ENCODE data around the gene CD52.

Gene CD52

GRCh38 chr1:26317612-26318337 lies at the start of gene CD52:
Gene CD52, plus strand, starts transcription at chr1:26317958. Its CDS starts 60 bp downstream, at chr1:26318018.
- peak within 1 kb of the TSS; percentile 27 to 48 (median 34) for H3K4me3 ChIP-seq
- peak within 1 kb of the TSS in 18 of 21 experiments; percentile 18 to 93 (median 74) for H3K27ac ChIP-seq

- no peak overlapping the region for H3K27ac ChIP-seq
- no peak overlapping the region for H3K4me3 ChIP-seq
These were observed 49.2 kb upstream of the CD52 start for GRCh38 chr1:26268290-26269197.

- Histone ChIP-seq H3K27ac (no peak overlapping the region), H3K4me3 (no peak overlapping the region)
These were observed 48.6 kb upstream of the CD52 start for GRCh38 chr1:26269198-26269550.

DNA sequence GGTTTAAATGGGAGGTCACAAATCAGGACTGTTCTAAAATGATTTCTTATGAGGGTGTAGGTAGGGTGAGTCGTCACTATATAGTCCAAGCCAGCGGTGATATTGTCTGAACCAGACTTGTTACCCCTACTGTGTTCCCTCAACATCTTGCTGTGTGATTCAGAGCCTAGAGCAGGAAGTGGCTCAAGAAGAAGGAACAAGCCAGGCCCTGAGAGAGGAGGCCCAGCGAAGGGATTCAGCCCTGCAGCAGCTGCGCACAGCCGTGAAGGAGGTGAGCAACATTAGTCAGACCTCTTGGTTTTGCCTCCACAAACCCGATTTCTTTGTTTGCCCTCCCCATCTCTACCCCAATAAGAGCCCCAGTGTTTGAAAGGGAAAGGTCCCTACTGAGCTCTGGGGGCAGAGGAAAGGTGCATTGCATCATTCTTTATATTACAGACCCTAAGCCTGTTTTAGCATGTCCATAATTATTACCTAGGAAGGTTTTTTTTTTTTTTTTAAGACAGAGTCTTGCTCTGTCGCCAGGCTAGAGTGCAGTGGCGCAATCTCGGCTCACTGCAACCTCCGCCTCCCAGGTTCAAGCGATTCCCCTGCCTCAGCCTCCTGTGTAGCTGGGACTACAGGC lies 42.8 kb upstream of the CD52 start:
- Histone ChIP-seq H3K4me3 (no peak overlapping the region), H3K27ac (peak overlapping the region in 20 of 21 experiments; percentile 80 to 98 (median 96))

- Histone ChIP-seq H3K4me3 (no peak overlapping the region), H3K27ac (peak overlapping the region; percentile 20 to 98 (median 96))
These were observed 42.0 kb upstream of the CD52 start for GRCh38 chr1:26275580-26276431.

GRCh38 chr1:26276432-26276838 lies 41.3 kb upstream of the CD52 start:
- Histone ChIP-seq H3K4me3 (no peak overlapping the region), H3K27ac (peak overlapping the region; percentile 61 to 98 (median 96))

GRCh38 chr1:26277261-26277661 lies 40.5 kb upstream of the CD52 start:
- H3K4me3 ChIP-seq, result no peak overlapping the region
- peak overlapping the region in 20 of 21 experiments; percentile 90 to 98 (median 96) for H3K27ac ChIP-seq

DNA sequence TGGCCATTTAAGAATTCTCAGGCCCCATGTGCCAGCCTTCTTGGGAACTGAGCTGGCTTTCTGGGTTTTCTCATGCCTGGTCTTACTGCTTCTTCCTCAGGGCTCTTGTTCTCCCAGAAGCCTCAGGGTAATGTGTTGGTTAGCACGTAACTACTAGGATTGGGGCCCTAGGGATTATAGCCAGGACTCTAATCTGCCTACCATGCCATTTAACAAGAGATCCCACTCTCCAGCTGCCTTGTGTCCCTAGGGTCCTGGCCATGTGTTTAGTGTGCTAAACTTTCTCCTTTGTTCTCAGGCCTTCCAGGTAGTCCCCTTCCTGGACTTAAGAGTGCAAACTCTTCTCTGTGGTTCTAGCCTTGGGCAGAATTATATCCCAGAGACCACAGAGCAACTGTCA lies 40.0 kb upstream of the CD52 start:
- H3K27ac ChIP-seq, result peak overlapping the region in 20 of 21 experiments; percentile 90 to 98 (median 96)
- no peak overlapping the region for H3K4me3 ChIP-seq

DNA sequence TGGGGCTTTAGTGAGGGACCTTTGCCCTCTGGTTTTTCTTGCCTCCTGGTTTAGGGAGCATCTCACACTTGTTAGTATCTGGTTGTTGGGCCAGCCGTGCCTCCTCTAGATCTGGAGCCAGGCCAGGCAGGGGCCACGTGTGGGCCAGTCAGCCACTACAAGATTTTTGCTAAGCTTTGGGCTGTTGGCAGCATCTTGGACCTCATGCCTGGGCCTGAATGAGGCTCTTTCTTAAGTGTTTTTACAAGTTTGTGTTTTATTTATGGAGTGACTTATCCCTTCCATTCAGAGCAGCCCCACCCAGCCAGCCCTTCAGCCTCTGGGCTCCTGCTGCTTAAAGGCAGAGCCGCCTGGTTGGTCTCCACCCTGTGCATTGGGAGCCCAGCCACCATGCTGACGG lies 39.5 kb upstream of the CD52 start:
- Histone ChIP-seq H3K27ac (peak overlapping the region in 20 of 21 experiments; percentile 90 to 98 (median 96)), H3K4me3 (peak overlapping the region in 1 of 7 experiments; percentile 75)

GRCh38 chr1:26278724-26279455 lies 38.9 kb upstream of the CD52 start:
- Histone ChIP-seq H3K27ac (peak overlapping the region; percentile 56 to 98 (median 96)), H3K4me3 (peak overlapping the region; percentile 61 to 96 (median 85))

DNA sequence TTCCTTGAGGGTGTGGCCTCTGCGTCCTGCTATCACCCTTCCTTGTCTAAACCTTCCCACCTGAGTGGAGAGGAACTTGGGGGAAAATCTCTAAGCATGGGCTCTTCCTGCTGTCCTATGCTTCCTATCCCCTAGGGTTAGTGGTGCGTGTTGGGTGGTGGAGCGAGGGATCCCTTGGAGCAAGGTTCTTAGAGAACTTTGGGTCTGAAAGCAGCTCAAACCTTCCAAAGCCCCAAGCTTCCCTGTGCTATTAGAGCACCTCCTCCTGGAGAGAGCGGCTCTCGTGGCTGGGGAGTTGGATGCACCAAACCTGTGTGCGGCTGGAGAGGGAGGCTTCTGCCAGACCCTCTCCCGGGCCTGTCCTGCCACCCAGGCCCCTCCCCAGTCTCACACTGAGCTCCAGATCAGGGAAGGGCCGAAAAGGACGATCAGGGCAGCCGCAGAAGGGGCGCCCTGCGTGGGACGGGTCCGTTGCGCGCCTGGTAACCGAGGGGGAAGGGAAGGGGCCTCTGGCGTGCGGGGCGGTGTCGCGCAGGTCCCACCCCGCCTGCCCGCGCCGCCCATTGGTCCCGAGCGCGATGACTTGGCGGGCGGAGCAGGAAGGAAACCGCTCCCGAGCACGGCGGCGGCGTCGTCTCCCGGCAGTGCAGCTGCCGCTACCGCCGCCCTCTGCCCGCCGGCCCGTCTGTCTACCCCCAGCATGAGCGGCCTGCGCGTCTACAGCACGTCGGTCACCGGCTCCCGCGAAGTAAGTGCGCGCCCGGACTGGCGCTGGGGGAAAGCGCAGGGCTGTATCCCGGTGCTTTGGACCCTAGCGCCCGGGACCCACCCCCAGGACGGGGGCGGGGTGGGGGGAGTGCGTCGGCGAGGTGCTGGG lies 38.1 kb upstream of the CD52 start, which contains the start of gene SH3BGRL3:
Gene SH3BGRL3 (plus strand): TSS at position 631 of the 877 bp plus-strand sequence. CDS start 70 bp downstream, at position 701.
- Histone ChIP-seq H3K4me3 (peak within 1 kb of the TSS; percentile 61 to 96 (median 85)), H3K27ac (peak within 1 kb of the TSS; percentile 86 to 98 (median 96))

GRCh38 chr1:26280333-26281042 lies 37.3 kb upstream of the CD52 start:
- Histone ChIP-seq H3K4me3 (peak overlapping the region; percentile 61 to 96 (median 85)), H3K27ac (peak overlapping the region; percentile 86 to 98 (median 96))

DNA sequence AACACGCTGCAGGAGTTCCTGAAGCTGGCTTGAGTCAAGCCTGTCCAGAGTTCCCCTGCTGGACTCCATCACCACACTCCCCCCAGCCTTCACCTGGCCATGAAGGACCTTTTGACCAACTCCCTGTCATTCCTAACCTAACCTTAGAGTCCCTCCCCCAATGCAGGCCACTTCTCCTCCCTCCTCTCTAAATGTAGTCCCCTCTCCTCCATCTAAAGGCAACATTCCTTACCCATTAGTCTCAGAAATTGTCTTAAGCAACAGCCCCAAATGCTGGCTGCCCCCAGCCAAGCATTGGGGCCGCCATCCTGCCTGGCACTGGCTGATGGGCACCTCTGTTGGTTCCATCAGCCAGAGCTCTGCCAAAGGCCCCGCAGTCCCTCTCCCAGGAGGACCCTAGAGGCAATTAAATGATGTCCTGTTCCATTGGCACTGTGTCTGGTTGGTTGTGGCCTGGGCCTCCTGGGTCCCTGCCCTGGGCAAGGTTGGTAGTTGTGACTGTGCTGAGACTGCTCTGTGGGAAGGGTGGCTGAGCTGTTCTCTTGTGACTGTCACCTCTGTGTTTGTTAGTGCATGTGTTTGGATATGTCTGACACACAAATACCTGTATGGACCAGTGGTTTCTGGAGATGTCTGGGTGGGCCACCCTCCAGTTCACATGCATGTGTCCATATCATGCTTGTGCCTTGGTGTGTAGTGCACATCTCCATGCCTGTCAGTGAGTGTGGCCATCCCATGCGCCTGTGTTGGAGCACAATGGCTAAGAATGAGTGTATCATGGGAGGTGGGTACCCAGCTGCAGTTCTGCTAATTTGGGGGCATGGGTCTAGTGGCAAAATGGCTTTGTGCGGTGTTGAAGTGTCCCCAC lies 36.4 kb upstream of the CD52 start:
- peak overlapping the region in 20 of 21 experiments; percentile 86 to 98 (median 96) for H3K27ac ChIP-seq
- H3K4me3 ChIP-seq, result peak overlapping the region; percentile 61 to 96 (median 85)

DNA sequence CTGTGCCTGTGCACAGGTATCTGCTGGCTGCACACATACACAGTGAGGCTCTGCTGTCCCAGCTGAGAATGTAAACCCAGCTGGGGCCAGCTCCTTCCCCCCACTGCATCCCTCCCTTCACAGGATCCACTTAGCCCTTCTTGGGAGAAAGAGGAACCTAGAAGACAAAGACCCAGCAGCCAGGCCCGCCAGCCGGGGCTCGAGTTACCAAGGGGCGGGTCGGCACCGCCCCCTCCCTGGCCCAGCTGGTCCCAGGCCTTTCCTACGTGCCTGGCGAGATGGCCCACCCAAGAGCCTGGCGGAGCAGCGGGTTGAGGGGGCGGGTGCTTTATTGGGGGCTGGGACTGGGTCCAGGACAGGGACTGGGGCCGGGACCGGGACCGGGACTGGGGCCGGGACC lies 35.8 kb upstream of the CD52 start:
- H3K4me3 ChIP-seq, result peak overlapping the region in 4 of 7 experiments; percentile 61 to 85 (median 77)
- H3K27ac ChIP-seq, result peak overlapping the region in 15 of 21 experiments; percentile 3 to 98 (median 95)

DNA sequence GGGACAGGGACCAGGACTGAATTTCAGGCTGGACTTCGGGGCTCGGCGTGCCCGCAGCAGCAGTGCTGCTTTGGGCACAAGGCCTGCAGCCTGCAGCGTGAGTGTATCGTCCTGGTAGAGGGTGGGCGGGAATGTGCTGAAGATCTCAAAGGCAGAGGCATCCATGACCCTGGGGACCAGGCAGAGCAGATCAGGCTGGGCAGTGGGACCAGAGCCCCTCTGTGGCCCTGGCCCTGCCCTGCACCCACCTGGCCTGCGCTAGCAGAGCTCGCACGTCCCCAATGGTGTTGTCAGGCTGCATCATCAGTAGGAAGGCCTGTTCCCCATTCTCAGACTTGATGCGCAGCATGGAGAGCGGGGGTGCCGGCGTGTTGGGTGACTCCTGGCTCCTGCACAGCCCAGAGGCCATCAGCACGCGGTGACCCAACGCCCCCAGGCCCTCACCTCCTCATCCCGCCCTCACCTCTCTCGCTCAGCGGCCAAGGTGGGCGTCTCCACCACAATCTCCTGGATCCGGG lies 35.3 kb upstream of the CD52 start:
- peak overlapping the region in 14 of 21 experiments; percentile 47 to 98 (median 92) for H3K27ac ChIP-seq
- peak overlapping the region in 2 of 7 experiments; percentile 61 to 75 for H3K4me3 ChIP-seq
